Astrocyte of the spinal cord (primary cell): ENCODE measurements around the gene HOXA7.

Experiments used
- DNase-seq: peaks from one replicate; pipeline ENCODE4 v3.0.0; 2011; ENCODE audit warnings: low read depth, low spot score
- H3K4me3 ChIP-seq: 2 replicates; pipeline ENCODE4 v1.5.1; 2011; ENCODE audit warnings: low read depth, mild to moderate bottlenecking, low read length, moderate library complexity
- in situ Hi-C: cut with HindIII; loops from 2 replicates; pipeline ENCODE4 v1.10.0; 2017; ENCODE audit warnings: low sequenced_read_pairs
- TF ChIP-seq, protein P1 (sequence below): IDR thresholded peaks from 2 replicates; pipeline ENCODE4 v1.5.1; 2012; ENCODE audit warnings: low read depth, mild to moderate bottlenecking, low read length, inconsistent platforms

Gene HOXA7

DNA sequence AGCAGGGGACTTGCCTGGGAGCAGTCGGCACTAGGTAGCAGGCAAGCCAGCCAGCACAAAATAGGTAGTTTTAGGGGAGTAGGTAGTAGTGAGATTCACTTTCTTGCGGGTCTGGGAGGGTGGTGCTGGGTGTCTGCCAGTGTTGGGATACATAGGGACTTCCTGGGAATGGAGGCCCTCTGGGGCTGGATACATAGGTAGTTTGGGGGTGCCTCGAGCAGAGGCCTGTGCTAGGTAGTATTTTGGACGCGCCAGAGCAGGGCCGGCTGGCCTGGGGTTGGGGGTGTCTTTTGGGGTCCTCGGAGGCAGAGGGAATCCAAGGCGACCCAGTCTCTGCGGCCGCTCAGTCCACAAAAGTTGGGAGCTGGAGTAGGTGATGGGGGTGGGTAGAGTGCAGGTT is 2.1 kb downstream of the HOXA7 start:
- TF ChIP-seq, protein P1, sequence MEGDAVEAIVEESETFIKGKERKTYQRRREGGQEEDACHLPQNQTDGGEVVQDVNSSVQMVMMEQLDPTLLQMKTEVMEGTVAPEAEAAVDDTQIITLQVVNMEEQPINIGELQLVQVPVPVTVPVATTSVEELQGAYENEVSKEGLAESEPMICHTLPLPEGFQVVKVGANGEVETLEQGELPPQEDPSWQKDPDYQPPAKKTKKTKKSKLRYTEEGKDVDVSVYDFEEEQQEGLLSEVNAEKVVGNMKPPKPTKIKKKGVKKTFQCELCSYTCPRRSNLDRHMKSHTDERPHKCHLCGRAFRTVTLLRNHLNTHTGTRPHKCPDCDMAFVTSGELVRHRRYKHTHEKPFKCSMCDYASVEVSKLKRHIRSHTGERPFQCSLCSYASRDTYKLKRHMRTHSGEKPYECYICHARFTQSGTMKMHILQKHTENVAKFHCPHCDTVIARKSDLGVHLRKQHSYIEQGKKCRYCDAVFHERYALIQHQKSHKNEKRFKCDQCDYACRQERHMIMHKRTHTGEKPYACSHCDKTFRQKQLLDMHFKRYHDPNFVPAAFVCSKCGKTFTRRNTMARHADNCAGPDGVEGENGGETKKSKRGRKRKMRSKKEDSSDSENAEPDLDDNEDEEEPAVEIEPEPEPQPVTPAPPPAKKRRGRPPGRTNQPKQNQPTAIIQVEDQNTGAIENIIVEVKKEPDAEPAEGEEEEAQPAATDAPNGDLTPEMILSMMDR, result no peak
- DNase-seq, result no peak
- in situ Hi-C loops, result loop anchor here (25.0 kb wide), 1 partner anchor 767 kb away; no protein-coding TSS in a partner anchor
- peak overlapping the region; percentile 55 for H3K4me3 ChIP-seq

- H3K4me3 ChIP-seq, result peak overlapping the region; percentile 69
- in situ Hi-C loops, result loop anchor here (25.0 kb wide), 1 partner anchor 766 kb away; no protein-coding TSS in a partner anchor
- peak; percentile 1 for DNase-seq
- TF ChIP-seq, protein P1, result no peak
Observed at GRCh38 chr7:27153526-27153925, 2.9 kb downstream of the HOXA7 start.

- H3K4me3 ChIP-seq, result peak overlapping the region; percentile 69
- in situ Hi-C loops, result loop anchor here (25.0 kb wide), 1 partner anchor 766 kb away; no protein-coding TSS in a partner anchor
- no peak for DNase-seq
- TF ChIP-seq, protein P1, result no peak
Observed at GRCh38 chr7:27152816-27153442, 3.5 kb downstream of the HOXA7 start.

- H3K4me3 ChIP-seq, result peak within 1 kb of the TSS; percentile 69
- peak; percentile 79 for DNase-seq
- in situ Hi-C loops, result loop anchor here (25.0 kb wide), 1 partner anchor 765 kb away; no protein-coding TSS in a partner anchor
- TF ChIP-seq, protein P1, result no peak
Observed at GRCh38 chr7:27151931-27152815, 4.3 kb downstream of the HOXA7 start, which contains the start of gene HOXA3. Gene HOXA3, minus strand, starts transcription at chr7:27152583. Its CDS starts 41,943 bp downstream, at chr7:27110640.

DNA sequence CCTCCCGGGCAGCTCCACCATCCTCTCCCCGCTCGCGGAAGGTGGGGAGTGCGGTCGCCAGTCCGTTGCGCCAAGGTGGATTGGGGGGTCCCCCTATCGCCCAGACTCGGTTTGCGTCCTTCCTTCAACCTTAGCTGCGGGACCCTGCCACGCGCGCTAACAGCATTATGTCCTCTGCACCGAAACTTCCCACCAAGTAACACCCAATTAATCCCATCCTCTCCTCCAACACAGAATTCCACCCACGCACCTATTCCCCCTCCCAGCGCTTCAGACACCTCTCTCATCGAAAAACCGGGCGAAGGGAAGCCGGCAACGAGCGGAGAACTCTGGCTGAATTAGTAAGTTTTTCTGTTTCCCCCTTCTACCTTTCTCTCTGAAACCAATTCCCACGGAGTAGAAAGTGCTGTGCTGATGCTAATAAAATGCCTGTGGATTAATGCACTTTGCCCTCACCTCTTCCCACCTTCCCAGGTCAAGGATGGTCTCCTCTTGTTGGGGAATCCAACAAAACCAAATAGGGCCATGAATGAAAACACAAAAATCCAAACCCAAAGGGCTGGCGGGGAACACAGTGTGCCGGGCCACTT is 5.0 kb downstream of the HOXA7 start:
- no peak for DNase-seq
- in situ Hi-C loops, result loop anchor here (25.0 kb wide), 1 partner anchor 764 kb away; no protein-coding TSS in a partner anchor
- H3K4me3 ChIP-seq, result peak overlapping the region; percentile 69
- TF ChIP-seq, protein P1, result no peak

DNA sequence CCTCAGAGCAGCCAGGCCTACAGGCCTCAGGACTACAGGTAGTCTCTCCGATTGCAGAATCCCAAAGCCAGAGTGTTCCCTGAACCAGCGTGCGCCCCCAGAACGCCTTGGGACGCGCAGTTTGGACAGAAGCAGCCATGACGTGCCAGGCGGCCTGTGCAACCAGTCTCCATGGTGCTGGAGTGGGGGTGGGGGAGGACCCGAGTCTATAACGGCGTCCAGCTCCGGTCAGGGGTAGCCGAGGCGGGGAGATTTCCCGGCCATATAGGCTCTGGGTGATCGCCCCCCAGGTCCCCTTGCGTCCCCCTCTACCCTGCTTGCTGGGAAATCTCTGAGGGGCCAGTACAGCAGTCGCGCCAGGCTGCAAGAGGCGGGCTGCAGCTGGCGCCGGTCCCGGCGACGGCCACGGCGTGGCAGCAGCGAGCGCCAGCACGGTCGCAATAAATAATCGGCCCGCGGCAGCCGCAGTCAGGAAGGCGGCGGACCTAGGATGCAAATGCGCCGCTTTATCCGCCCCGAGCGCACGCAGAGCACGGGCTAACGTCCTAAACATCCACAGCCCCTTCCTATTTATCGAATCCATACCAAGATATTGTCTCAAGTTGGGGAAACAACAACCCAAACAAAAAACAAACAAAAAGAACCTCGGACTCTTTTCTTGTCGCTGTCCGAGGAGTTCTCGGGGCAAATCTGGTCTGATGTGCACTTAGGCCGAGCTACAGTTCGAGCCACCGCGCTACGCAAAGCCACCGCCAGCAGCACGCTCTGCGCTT is 5.7 kb downstream of the HOXA7 start:
- peak overlapping the region; percentile 69 for H3K4me3 ChIP-seq
- DNase-seq, result peak; percentile 88
- TF ChIP-seq, protein P1, result peak; percentile 70
- in situ Hi-C loops, result loop anchor here (25.0 kb wide), 1 partner anchor 763 kb away; no protein-coding TSS in a partner anchor
